HPDE6-E6E7 (cell line): ENCODE data around the gene POFUT1.
"Not testable (repeated sequence)": the region's sequence is repeated elsewhere in the genome, so short reads cannot be mapped to it uniquely, and the experiment has no call there.

ENCODE experiments used
- DNase-seq: peaks from one replicate; pipeline ENCODE4 v3.0.0; 2011; ENCODE audit warnings: missing footprints; ENCODE audit errors: extremely low spot score

The POFUT1 gene

DNA sequence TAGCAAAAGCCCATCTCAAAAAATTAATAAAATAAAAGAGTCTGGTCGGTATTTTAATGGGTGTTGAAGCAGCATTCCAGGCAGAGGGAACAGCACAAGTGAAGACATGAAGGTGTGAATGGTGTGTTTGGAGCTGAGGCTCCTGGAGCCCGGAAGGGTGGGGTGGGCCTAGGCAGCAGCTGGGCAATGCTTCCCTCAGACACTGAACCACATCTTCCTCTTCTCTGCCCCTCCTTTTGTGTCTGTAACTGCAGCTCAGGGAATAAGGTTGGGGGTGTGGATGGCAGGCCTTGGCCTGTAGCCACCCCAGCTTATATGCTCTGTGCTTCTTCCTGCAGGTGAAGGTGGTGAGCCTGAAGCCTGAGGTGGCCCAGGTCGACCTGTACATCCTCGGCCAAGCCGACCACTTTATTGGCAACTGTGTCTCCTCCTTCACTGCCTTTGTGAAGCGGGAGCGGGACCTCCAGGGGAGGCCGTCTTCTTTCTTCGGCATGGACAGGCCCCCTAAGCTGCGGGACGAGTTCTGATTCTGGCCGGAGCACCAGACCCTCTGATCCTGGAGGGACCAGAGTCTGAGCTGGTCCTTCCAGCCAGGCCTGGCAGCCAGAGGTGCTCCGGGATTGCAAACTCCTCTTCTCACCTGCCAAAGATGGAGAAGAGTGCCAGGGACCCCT is 26.6 kb downstream of the POFUT1 start:
- DNase-seq, result no peak

GRCh38 chr20:32235331-32236047 is 27.8 kb downstream of the POFUT1 start:
- no peak for DNase-seq

DNA sequence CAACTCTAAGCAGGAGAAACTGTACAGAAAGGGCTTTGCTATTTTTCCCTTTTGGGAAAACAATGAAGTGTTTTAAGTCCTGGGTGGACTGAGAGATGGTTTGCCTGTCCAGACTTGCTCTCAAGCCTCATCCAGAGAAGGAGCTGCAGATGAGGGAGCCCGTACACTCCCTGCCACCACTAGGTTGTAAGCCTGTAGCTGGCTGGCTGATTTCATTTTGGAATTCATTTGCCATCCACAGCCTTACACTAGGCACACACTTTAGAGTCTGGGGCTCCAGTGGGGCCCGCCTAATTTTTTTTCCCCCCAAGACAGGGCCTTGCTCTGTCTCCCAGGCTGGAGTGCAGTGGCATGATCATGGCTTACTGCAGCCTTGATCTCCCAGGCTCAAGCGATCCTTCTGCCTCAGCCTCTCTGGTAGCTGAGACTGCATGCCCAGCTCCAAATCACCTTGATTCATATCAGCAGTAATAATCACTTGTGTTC is 28.4 kb downstream of the POFUT1 start:
- DNase-seq, result peak; percentile 82

- no peak for DNase-seq
Observed at GRCh38 chr20:32236819-32237218, 29.1 kb downstream of the POFUT1 start.

DNA sequence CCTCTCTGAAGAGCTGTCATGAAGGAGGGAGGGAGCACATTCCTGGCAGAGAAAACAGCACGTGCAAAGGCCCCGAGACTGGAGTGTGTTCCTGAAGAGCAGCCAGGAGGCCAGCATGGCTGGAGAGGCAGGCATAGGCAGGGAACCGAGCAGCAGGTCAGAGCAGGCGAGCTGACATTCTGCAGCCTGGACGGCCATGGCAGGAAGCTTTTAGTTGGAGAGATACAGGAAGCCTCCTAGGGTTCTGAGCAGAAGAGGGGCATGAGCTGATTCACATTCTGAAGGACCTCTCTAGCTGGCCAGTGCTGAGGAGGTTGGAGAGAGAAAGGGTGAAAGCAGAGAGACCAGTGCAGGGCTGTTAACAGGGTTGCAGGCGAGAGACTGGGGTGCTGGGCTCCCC is 29.7 kb downstream of the POFUT1 start:
- no peak for DNase-seq

DNA sequence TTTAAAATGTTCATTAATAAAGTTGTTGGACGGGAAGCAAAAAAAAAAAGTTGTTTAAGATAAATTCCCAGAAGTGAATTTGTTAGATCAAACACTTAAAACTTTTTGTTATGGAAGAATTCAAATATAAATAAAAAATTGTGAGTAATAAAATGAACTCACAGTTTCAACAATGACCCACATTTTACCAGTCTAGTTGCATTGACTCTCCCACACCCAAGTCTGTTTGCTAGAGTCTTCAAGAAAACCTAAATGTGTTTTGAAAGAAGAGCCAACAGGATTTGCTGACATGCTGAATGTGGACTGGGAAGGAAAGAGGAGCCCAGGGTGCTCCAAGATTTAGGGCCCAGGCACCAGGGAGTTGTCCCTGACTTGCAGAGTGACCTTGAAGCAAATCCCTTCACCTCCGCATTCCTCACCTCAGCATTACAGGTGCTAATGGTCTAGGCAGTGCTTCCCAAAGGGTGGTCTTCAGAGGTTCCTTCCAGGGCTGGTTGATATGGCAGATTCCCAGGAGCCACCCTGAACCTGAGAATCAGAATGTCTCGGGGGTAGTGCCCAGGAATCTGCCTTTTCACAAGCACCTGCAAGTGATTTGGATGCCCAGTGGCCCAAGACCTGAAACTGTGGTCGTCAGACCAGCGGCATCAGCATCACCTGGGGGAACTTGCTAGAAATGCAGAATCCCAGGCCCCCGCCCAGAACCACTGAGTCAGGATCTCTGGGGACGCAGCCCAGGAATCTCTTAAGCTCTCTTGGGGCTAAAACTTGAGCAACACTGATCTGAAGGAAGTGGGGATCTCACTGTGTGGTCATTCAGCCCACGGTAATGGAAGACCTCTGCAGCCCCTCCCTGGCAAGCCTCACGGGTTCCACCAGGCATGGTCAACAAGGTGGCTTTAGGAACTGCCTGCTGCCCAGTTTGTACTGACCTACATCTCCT is 31.1 kb downstream of the POFUT1 start:
- DNase-seq, result no peak

- DNase-seq, result no peak
Observed at GRCh38 chr20:32240205-32240604, 32.5 kb downstream of the POFUT1 start.

GRCh38 chr20:32241807-32242206 is 34.1 kb downstream of the POFUT1 start:
- no peak for DNase-seq

GRCh38 chr20:32244150-32244823 is 36.6 kb downstream of the POFUT1 start:
- DNase-seq, result no peak

GRCh38 chr20:32244959-32245358 is 37.3 kb downstream of the POFUT1 start:
- no peak for DNase-seq

DNA sequence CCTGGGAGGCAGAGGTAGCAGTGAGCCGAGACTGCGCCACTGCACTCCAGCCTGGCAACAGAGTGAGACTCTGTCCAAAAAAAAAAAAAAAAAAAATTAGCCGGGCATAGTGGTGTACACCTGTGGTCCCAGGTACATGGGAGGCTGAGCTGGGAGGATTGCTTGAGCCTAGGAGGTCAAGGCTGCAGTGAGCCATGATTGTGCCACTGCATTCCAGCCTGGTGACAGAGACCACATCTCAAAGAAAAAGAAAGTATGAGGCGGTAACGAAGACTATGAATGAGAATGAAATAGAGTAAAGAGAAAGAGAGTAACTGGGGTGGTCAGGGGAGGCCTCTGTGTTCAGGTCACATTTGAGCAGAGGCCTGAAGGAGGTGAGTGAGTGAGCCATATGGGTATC is 38.5 kb downstream of the POFUT1 start:
- not testable (repeated sequence) for DNase-seq

GRCh38 chr20:32248043-32248442 is 40.4 kb downstream of the POFUT1 start:
- DNase-seq, result no peak

GRCh38 chr20:32249030-32249738 is 41.5 kb downstream of the POFUT1 start:
- no peak for DNase-seq

DNA sequence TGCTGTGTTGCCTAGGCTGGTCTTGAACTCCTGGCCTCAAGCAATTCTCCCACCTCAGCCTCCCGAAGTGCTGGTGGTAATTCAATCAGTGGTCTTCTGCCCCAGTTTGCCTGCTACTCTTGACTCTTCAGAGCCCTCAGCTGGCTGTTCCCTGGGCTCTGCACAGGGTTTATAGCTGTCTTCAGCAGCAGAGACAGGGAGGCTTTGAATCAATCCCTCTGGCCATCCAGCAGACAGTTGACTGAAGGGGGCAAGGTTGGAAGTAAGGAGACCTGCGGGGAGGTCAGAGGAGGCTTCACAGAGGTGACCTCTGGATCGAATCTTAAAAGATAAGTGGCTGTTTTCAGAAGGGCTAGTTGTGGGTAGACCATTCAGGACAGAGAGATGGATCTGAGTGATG is 43.8 kb downstream of the POFUT1 start:
- DNase-seq, result no peak

DNA sequence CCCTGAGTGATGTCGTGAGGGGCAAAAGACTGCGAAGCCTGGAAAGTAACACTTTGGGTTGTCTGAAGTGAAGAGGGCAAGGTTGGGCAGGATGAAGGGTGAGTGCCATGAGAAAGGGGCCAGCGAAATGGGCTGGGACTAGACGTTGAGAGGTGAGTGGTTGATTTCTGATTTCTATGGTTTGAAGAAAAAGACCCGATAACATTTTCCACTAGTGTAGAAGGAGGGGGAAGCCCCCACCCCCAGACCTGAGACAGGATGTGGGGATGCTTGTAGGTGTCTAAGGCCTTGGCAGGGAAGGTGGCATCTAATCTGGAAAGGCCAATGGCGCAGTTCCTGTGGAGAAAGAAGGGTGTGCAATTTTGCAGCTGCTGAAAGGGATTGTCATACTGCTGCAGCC is 44.5 kb downstream of the POFUT1 start:
- no peak for DNase-seq

DNA sequence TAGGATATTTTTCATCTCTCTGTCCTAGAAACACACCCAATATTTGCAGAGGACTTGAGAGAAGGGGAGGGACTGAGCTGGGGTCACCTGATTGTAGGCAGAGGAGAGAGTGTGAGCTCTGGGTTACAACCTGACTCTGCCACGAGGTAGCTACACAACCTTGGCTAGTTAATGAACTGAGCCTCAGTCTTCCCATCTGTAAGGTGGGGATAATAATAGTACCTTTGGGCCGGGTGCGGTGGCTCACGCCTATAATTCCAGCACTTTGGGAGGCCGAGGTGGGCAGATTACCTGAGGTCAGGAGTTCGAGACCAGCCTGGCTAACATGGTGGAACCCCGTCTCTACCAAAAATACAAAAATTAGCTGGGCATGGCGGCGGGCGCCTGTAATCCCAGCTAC is 53.3 kb downstream of the POFUT1 start:
- DNase-seq, result not testable (repeated sequence)

- no peak for DNase-seq
Observed at GRCh38 chr20:32261644-32262043, 54.0 kb downstream of the POFUT1 start.

DNA sequence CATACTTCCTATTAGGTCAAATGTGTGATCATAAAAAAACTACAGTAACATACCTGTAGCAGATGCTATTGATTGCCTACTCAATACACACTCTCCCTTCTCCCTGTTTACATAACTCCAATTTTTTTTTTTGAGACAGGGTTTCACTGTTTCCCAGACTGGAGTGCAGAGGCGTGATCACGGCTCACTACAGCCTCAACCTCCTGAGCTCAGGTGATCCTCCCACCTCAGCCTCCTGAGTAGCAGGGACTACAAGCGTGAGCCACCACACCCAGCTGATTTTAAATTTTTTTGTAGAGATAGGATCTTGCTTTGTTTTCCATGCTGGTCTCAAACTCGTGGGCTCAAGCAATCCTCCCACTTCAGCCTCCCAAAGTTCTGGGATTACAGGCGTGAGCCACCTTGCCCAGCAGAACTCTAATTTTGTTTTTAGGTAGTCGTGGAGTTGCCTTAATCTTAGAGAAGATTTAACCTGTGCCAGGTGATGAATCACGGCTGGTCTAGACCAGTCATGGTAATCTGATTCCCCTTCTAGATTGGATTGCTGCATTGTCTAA is 55.8 kb downstream of the POFUT1 start:
- DNase-seq, result peak; percentile 53

- DNase-seq, result no peak
Observed at GRCh38 chr20:32271620-32272019, 63.9 kb downstream of the POFUT1 start.

DNA sequence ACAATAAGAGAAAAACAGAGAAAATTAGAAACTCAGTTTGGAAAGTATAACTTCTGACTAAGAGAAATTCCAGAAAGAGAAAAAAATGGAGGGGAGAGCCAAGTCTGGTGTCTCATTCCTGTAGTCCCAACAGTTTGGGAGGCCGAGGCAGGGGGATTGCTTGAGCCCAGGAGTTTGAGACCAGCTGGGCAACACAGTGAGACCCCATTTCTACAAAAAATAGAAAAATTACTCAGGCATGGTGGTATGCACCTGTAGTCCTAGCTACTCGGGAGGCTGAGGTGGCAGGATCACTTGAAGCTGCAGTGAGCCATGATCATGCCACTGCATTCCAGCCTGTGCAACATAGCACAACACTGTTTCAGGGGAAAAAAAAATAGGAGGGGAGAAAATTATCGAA is 66.7 kb downstream of the POFUT1 start:
- no peak for DNase-seq

- DNase-seq, result not testable (repeated sequence)
Observed at GRCh38 chr20:32275163-32275562, 67.5 kb downstream of the POFUT1 start.
